ENCODE data around the gene STK32C.

Gene STK32C

GRCh38 chr10:132256866-132257265 lies 50.9 kb downstream of the STK32C start:
- no peak overlapping the region for H3K27ac ChIP-seq (ENCODE audit: low read depth in 2 of 2, low read length in 2 of 2)
- H3K27me3 ChIP-seq (ENCODE audit: control insufficient read depth in 2 of 2, insufficient read depth in 2 of 2, low read length in 2 of 2) = no peaks in the 10 kb centered on the region
- H3K4me1 ChIP-seq (ENCODE audit: control insufficient read depth in 2 of 2, insufficient read depth in 2 of 2, low read length in 2 of 2) = no peaks in the 10 kb centered on the region

GRCh38 chr10:132255489-132256344 lies 52.0 kb downstream of the STK32C start:
- Histone ChIP-seq H3K27me3 (ENCODE audit: control insufficient read depth in 2 of 2, insufficient read depth in 2 of 2, low read length in 2 of 2) (no peaks in the 10 kb centered on the region), H3K36me3 (ENCODE audit: control insufficient read depth in 2 of 2, insufficient read depth in 2 of 2, low read length in 2 of 2) (no peaks in the 10 kb centered on the region), H3K27ac (ENCODE audit: low read depth in 2 of 2, low read length in 2 of 2) (no peak overlapping the region), H3K9me3 (ENCODE audit: control insufficient read depth in 2 of 2, low read length in 2 of 2) (no peaks in the 10 kb centered on the region), H3K9ac (ENCODE audit: low read depth in 1 of 2, low read length in 2 of 2) (no peak overlapping the region), H3K4me1 (ENCODE audit: control insufficient read depth in 2 of 2, insufficient read depth in 2 of 2, low read length in 2 of 2) (no peaks in the 10 kb centered on the region), H3K4me3 (ENCODE audit: low read length in 2 of 2) (no peak overlapping the region)

More at GRCh38 chr10:132256866-132257265, 50.9 kb downstream of the STK32C start:
- Histone ChIP-seq H3K36me3 (ENCODE audit: control insufficient read depth in 2 of 2, insufficient read depth in 2 of 2, low read length in 2 of 2) (no peaks in the 10 kb centered on the region), H3K4me3 (ENCODE audit: low read length in 2 of 2) (no peak overlapping the region), H3K9ac (ENCODE audit: low read depth in 1 of 2, low read length in 2 of 2) (no peak overlapping the region), H3K9me3 (ENCODE audit: control insufficient read depth in 2 of 2, low read length in 2 of 2) (no peaks in the 10 kb centered on the region)

GRCh38 chr10:132254841-132255240 lies 52.9 kb downstream of the STK32C start:
- H3K9me3 ChIP-seq (ENCODE audit: control insufficient read depth in 2 of 2, low read length in 2 of 2) = no peaks in the 10 kb centered on the region
- H3K36me3 ChIP-seq (ENCODE audit: control insufficient read depth in 2 of 2, insufficient read depth in 2 of 2, low read length in 2 of 2) = no peaks in the 10 kb centered on the region
- no peak overlapping the region for H3K9ac ChIP-seq (ENCODE audit: low read depth in 1 of 2, low read length in 2 of 2)
- H3K27me3 ChIP-seq (ENCODE audit: control insufficient read depth in 2 of 2, insufficient read depth in 2 of 2, low read length in 2 of 2) = no peaks in the 10 kb centered on the region
- no peak overlapping the region for H3K4me3 ChIP-seq (ENCODE audit: low read length in 2 of 2)
- H3K4me1 ChIP-seq (ENCODE audit: control insufficient read depth in 2 of 2, insufficient read depth in 2 of 2, low read length in 2 of 2) = no peaks in the 10 kb centered on the region
- no peak overlapping the region for H3K27ac ChIP-seq (ENCODE audit: low read depth in 2 of 2, low read length in 2 of 2)

- Histone ChIP-seq H3K36me3 (ENCODE audit: control insufficient read depth in 2 of 2, insufficient read depth in 2 of 2, low read length in 2 of 2) (no peaks in the 10 kb centered on the region), H3K9ac (ENCODE audit: low read depth in 1 of 2, low read length in 2 of 2) (no peak overlapping the region), H3K9me3 (ENCODE audit: control insufficient read depth in 2 of 2, low read length in 2 of 2) (no peaks in the 10 kb centered on the region), H3K27me3 (ENCODE audit: control insufficient read depth in 2 of 2, insufficient read depth in 2 of 2, low read length in 2 of 2) (no peaks in the 10 kb centered on the region), H3K4me3 (ENCODE audit: low read length in 2 of 2) (no peak overlapping the region), H3K4me1 (ENCODE audit: control insufficient read depth in 2 of 2, insufficient read depth in 2 of 2, low read length in 2 of 2) (peaks cover 0 to 5% of the 10 kb centered on the region in 2 donors), H3K27ac (ENCODE audit: low read depth in 2 of 2, low read length in 2 of 2) (no peak overlapping the region)
These were observed 54.6 kb downstream of the STK32C start for GRCh38 chr10:132253092-132253687.

GRCh38 chr10:132252412-132252811 lies 55.3 kb downstream of the STK32C start:
- H3K4me3 ChIP-seq (ENCODE audit: low read length in 2 of 2) = no peak overlapping the region
- H3K9me3 ChIP-seq (ENCODE audit: control insufficient read depth in 2 of 2, low read length in 2 of 2) = no peaks in the 10 kb centered on the region
- no peak overlapping the region for H3K9ac ChIP-seq (ENCODE audit: low read depth in 1 of 2, low read length in 2 of 2)
- H3K27ac ChIP-seq (ENCODE audit: low read depth in 2 of 2, low read length in 2 of 2) = no peak overlapping the region
- H3K27me3 ChIP-seq (ENCODE audit: control insufficient read depth in 2 of 2, insufficient read depth in 2 of 2, low read length in 2 of 2) = no peaks in the 10 kb centered on the region
- H3K4me1 ChIP-seq (ENCODE audit: control insufficient read depth in 2 of 2, insufficient read depth in 2 of 2, low read length in 2 of 2) = peaks cover 0 to 5% of the 10 kb centered on the region in 2 donors
- H3K36me3 ChIP-seq (ENCODE audit: control insufficient read depth in 2 of 2, insufficient read depth in 2 of 2, low read length in 2 of 2) = no peaks in the 10 kb centered on the region

GRCh38 chr10:132251928-132252327 lies 55.8 kb downstream of the STK32C start:
- Histone ChIP-seq H3K27ac (ENCODE audit: low read depth in 2 of 2, low read length in 2 of 2) (no peak overlapping the region), H3K36me3 (ENCODE audit: control insufficient read depth in 2 of 2, insufficient read depth in 2 of 2, low read length in 2 of 2) (no peaks in the 10 kb centered on the region), H3K27me3 (ENCODE audit: control insufficient read depth in 2 of 2, insufficient read depth in 2 of 2, low read length in 2 of 2) (no peaks in the 10 kb centered on the region), H3K9me3 (ENCODE audit: control insufficient read depth in 2 of 2, low read length in 2 of 2) (no peaks in the 10 kb centered on the region), H3K4me3 (ENCODE audit: low read length in 2 of 2) (no peak overlapping the region), H3K9ac (ENCODE audit: low read depth in 1 of 2, low read length in 2 of 2) (no peak overlapping the region), H3K4me1 (ENCODE audit: control insufficient read depth in 2 of 2, insufficient read depth in 2 of 2, low read length in 2 of 2) (peaks cover 0 to 5% of the 10 kb centered on the region in 2 donors)

GRCh38 chr10:132250481-132251475 lies 57.0 kb downstream of the STK32C start:
- Histone ChIP-seq H3K4me1 (ENCODE audit: control insufficient read depth in 2 of 2, insufficient read depth in 2 of 2, low read length in 2 of 2) (peaks cover 0 to 5% of the 10 kb centered on the region in 2 donors), H3K36me3 (ENCODE audit: control insufficient read depth in 2 of 2, insufficient read depth in 2 of 2, low read length in 2 of 2) (no peaks in the 10 kb centered on the region), H3K9me3 (ENCODE audit: control insufficient read depth in 2 of 2, low read length in 2 of 2) (no peaks in the 10 kb centered on the region), H3K9ac (ENCODE audit: low read depth in 1 of 2, low read length in 2 of 2) (no peak overlapping the region), H3K4me3 (ENCODE audit: low read length in 2 of 2) (no peak overlapping the region), H3K27me3 (ENCODE audit: control insufficient read depth in 2 of 2, insufficient read depth in 2 of 2, low read length in 2 of 2) (no peaks in the 10 kb centered on the region), H3K27ac (ENCODE audit: low read depth in 2 of 2, low read length in 2 of 2) (no peak overlapping the region)

- Histone ChIP-seq H3K27ac (ENCODE audit: low read depth in 2 of 2, low read length in 2 of 2) (no peak overlapping the region), H3K9ac (ENCODE audit: low read depth in 1 of 2, low read length in 2 of 2) (no peak overlapping the region), H3K9me3 (ENCODE audit: control insufficient read depth in 2 of 2, low read length in 2 of 2) (no peaks in the 10 kb centered on the region), H3K27me3 (ENCODE audit: control insufficient read depth in 2 of 2, insufficient read depth in 2 of 2, low read length in 2 of 2) (no peaks in the 10 kb centered on the region), H3K36me3 (ENCODE audit: control insufficient read depth in 2 of 2, insufficient read depth in 2 of 2, low read length in 2 of 2) (no peaks in the 10 kb centered on the region), H3K4me3 (ENCODE audit: low read length in 2 of 2) (no peak overlapping the region), H3K4me1 (ENCODE audit: control insufficient read depth in 2 of 2, insufficient read depth in 2 of 2, low read length in 2 of 2) (peaks cover 0 to 5% of the 10 kb centered on the region in 2 donors)
These were observed 57.9 kb downstream of the STK32C start for GRCh38 chr10:132249824-132250375.

GRCh38 chr10:132249226-132249724 lies 58.5 kb downstream of the STK32C start:
- H3K4me3 ChIP-seq (ENCODE audit: low read length in 2 of 2) = no peak overlapping the region
- H3K27me3 ChIP-seq (ENCODE audit: control insufficient read depth in 2 of 2, insufficient read depth in 2 of 2, low read length in 2 of 2) = no peaks in the 10 kb centered on the region
- H3K36me3 ChIP-seq (ENCODE audit: control insufficient read depth in 2 of 2, insufficient read depth in 2 of 2, low read length in 2 of 2) = no peaks in the 10 kb centered on the region
- no peak overlapping the region for H3K27ac ChIP-seq (ENCODE audit: low read depth in 2 of 2, low read length in 2 of 2)
- no peak overlapping the region for H3K9ac ChIP-seq (ENCODE audit: low read depth in 1 of 2, low read length in 2 of 2)
- H3K9me3 ChIP-seq (ENCODE audit: control insufficient read depth in 2 of 2, low read length in 2 of 2) = no peaks in the 10 kb centered on the region
- H3K4me1 ChIP-seq (ENCODE audit: control insufficient read depth in 2 of 2, insufficient read depth in 2 of 2, low read length in 2 of 2) = peaks cover 0 to 5% of the 10 kb centered on the region in 2 donors

All from mucosa of rectum (tissue), 2 donors.